Measurements from ENCODE around the gene USP32.

DNA sequence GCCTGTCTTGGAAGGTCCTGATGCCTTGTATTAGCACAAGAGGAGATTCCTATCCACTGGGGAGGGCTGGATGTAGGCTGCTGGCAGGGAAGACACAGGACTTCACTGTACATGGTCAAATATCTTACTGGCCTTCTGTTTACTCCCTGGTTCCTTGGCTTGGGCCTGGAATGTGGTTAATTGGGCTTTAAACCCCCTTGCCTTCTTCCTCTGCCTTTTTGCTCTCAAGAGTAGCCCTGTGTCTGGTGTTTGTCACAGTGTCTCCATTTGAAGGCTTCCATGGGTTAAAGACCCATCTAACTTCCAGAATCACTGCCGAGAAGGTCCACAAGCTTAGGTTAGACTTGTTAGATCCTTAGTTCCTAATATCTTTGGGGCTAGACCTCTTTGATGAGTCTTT, 23.2 kb upstream of the USP32 start:
- TF ChIP-seq CBX5 (IDR thresholded peaks at IDR 0.05; ENCODE audit: low read depth, low read length) (no peak), YY1 (IDR thresholded peaks at IDR 0.05; ENCODE audit: low read depth, low read length) (no peak), POLR2AphosphoS5 (IDR thresholded peaks at IDR 0.05; ENCODE audit: low read depth, low read length) (no peak), RAD21 (IDR thresholded peaks at IDR 0.05 in 1 of 2, conservative IDR thresholded peaks at IDR 0.05 in 1 of 2; ENCODE audit: low read depth in 2 of 2, low read length in 2 of 2) (no peak), EP300 (IDR thresholded peaks at IDR 0.05; ENCODE audit: borderline replicate concordance in 1 of 2, low read depth in 2 of 2, low read length in 2 of 2) (no peak), GTF2F1 (IDR thresholded peaks at IDR 0.05; ENCODE audit: borderline replicate concordance, low read depth, low read length) (no peak)
- TF ChIP-seq, protein P1, sequence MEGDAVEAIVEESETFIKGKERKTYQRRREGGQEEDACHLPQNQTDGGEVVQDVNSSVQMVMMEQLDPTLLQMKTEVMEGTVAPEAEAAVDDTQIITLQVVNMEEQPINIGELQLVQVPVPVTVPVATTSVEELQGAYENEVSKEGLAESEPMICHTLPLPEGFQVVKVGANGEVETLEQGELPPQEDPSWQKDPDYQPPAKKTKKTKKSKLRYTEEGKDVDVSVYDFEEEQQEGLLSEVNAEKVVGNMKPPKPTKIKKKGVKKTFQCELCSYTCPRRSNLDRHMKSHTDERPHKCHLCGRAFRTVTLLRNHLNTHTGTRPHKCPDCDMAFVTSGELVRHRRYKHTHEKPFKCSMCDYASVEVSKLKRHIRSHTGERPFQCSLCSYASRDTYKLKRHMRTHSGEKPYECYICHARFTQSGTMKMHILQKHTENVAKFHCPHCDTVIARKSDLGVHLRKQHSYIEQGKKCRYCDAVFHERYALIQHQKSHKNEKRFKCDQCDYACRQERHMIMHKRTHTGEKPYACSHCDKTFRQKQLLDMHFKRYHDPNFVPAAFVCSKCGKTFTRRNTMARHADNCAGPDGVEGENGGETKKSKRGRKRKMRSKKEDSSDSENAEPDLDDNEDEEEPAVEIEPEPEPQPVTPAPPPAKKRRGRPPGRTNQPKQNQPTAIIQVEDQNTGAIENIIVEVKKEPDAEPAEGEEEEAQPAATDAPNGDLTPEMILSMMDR (IDR thresholded peaks at IDR 0.05; ENCODE audit: control extremely low read depth in 1 of 3, insufficient read depth in 1 of 3, low read depth in 1 of 3, low read length in 3 of 3) = no peak
